HG03520 (cell line): Measurements from ENCODE around the gene MYO5A.
"Not testable (repeated sequence)": the region's sequence is repeated elsewhere in the genome, so short reads cannot be mapped to it uniquely, and the experiment has no call there.

ENCODE experiments used
- ATAC-seq: cut with Tn5 transposase; IDR thresholded peaks from one replicate; pipeline ENCODE4 v1.9.1; 2021; ENCODE audit warnings: mild to moderate bottlenecking, moderate library complexity; ENCODE audit not compliant: unreplicated experiment

Gene MYO5A

GRCh38 chr15:52546031-52546751 is 17.5 kb upstream of the MYO5A start:
- ATAC-seq: no peak

DNA sequence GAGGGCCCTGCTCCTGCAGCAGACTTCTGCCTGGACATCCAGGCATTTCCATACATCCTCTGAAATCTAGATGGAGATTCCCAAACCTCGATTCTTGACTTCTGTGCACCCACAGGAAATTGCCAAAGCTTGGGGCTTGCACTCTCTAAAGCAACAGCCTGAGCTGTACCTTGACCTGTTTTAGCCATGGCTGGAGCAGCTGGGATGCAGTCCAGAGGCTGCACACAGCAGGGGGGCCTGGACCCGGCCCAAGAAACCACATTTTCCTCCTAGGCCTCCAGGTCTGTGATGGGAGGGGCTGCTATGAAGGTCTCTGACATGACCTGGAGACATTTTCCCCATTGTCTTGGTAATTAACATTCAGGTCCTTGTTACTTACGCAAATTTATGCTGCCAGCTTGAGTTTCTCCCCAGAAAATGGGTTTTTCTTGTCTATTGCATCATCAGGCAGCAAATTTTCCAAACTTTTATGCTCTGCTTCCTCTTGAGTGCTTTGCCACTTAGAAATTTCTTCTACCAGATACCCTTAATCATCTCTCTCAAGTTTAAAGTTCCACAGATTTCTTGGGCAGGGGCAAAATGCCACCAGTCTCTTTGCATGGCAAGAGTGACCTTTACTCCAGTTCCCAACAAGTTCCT is 11.8 kb upstream of the MYO5A start:
- ATAC-seq: no peak

DNA sequence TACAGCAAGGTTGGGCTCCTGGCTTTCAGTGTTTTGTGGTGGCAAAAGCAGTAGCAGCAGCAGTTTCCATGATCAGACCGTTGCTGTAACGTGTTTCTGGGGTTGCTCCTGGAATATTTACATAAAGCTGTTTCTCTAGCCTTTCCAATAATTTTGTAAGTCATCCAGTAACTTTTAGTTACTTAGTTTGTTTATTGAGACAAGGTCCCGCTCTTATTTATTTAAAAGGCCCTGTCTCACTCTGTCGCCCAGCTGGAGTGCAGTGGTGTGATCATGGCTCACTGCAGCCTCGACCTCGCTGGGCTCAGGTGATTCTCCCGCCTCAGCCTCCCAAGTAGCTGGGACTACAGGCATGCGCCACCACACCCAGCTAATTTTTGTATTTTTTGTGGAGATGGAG is 8.8 kb upstream of the MYO5A start:
- ATAC-seq: no peak

- ATAC-seq: no peak
These were observed 3.7 kb upstream of the MYO5A start for GRCh38 chr15:52532427-52532826.

DNA sequence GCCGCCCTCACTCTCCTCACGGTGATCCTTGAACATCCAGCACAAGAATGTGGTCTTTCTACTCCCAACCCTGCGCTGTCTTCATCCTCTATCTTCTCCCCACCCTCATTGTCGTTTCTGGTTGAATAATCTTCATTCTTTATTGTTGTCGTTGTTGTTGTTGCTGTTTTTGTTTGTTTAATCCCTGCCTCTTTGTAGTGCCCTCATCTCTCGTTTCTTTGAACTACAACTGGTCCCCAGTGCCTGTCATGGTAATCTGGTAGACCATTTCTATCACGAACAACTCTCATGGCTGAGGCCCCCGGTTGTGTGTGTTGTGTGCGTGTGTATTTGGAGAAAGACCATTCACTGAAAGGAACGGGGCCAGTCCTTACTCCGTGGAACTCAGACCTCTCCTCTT is 1.3 kb upstream of the MYO5A start:
- ATAC-seq: no peak

DNA sequence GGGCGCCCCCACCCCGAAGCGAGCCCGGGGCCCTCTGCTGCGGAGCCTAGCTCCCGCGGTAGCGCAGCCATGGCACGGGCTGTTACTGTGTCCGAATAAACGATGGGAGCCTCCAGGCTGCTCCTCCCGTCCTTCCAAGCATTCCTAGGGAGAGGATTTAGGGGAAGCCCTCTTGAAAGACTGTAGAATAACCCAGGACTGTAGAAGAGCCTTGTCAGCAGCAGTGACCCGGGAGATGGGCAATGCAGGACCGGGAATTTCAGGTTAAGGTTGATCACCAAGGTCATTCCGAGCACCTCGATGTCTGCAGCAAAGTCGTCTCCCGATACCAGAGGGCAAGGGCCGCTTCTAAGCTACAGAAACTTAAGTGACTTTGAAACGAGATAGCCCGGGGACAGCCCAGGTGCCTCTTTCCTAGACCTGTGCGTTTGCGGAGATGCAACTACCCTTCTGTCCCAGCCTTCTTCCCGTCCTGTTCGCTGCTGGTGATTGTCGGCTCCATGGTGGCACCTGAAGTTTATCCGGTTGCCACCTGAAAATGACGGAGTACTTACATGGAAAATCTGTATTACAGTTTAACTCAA is 753 bp upstream of the MYO5A start:
- no peak for ATAC-seq

GRCh38 chr15:52527911-52528563 is 643 bp downstream of the MYO5A start:
- ATAC-seq: no peak

GRCh38 chr15:52527196-52527910 is 1.3 kb downstream of the MYO5A start:
- ATAC-seq: no peak

GRCh38 chr15:52524223-52525136 is 4.2 kb downstream of the MYO5A start:
- ATAC-seq: no peak

DNA sequence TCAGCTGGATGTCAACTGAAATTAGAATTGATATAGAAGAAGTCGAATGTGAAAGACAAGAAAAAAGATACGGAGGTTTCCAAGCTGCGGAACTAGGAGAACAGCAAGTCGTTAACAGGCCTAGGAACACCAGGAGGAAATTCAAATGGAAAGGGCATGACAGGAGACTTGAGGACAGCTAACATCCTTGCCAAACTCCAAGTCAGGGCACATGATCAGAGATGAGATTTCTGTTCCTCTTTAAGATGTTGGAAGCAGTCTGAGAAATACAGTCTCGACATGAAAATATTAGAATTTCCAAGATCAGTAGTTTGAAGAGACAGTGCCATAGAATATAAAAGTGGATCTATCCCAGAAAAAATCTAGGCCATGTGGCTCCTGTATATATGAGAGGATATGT is 5.0 kb downstream of the MYO5A start:
- ATAC-seq: no peak

DNA sequence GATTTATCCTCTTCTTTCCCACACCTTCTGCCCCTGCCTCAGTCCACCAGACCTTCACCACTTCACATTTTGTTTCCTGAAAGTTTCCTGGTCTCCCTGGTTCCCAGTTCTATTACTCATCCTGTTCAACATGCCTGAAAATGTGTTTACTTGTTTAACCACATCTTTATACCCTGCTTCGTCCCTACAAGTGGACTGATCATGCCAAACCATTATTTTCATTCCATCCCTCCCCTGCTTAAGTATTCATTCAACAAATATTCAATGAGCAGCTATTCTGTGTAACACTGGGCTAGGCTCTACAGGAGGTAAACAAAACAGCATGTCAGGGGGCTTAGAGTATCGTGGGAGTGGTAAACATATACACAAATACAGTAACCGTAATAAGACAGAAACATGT is 5.5 kb downstream of the MYO5A start:
- ATAC-seq: no peak

DNA sequence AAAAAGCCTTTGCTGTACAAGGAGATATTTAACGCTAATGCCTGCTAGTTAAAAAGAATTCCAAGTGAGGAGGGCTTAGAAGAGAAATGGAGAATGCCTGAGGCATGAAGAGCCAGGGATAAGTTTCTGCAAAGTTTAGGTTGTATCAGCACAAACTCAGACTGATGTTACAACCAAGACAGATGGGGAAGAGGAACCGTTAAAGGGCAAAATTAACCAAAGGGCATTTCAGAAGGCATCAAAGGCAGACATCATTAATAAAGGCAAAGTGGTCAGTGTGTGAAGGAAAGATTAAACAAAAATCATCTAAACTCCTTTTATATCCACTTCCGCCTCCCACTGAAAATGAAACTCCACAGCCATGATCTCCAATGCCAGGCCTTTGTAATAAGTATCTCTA is 7.0 kb downstream of the MYO5A start:
- no peak for ATAC-seq

- ATAC-seq: no peak
These were observed 8.3 kb downstream of the MYO5A start for GRCh38 chr15:52520421-52520820.

- no peak for ATAC-seq
These were observed 10.0 kb downstream of the MYO5A start for GRCh38 chr15:52518487-52519371.

GRCh38 chr15:52517014-52517413 is 11.7 kb downstream of the MYO5A start:
- ATAC-seq: no peak

DNA sequence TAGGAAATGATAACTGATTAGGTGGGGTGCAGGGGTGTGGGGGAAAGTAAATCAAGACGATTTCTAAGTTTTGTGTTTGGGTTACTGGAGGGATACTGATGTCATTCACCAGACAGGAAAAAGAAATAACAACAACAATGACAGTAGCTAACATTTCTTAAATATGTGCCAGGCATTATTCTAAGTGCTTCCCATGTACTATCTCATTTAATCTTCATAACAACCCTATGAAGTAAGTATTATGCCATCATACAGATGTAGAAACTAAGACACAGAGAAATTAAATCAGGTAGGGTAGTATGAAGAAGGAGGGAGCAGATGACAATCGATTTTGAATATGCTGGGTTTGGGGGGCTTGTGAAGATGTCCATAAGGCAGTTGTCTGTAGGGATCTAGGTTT is 13.3 kb downstream of the MYO5A start:
- ATAC-seq: no peak

DNA sequence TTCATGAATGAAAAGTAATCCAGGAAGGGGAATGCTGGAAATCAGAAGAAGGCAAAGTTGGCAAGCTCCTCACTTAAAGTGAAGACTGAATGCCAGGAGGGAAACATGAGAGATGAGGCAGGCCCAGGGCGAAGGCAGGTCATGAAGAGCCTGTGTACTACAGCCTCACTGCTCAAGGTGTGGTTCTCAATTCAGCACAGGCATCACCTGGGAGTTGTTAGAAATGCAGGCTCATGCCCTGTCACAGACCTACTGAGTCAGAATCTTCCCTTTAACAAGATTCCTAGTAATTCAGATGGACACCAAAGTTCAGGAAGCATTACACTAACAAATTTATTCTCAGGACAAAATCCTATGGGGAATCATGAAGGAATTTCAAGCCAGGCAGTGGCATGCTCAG is 14.2 kb downstream of the MYO5A start:
- no peak for ATAC-seq

DNA sequence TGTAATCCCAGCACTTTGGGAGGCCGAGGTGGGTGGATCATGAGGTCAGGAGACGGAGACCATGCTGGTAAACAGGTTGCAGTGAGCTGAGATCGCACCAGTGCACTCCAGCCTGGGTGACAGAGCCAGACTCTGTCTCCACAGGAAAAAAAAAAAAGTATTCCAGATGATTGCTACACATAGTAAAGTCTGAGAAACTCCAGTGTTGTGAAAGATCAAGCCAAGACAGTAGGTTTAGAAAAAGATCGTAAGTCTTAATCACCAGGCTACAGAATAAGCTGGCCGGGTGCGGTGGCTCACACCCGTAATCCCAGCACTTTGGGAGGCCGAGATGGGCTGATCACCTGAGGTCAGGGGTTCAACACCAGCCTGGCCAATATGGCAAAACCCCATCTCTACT is 15.8 kb downstream of the MYO5A start:
- ATAC-seq: not testable (repeated sequence)

- ATAC-seq: no peak
These were observed 17.6 kb downstream of the MYO5A start for GRCh38 chr15:52511084-52511483.
